HK-2 (cell line): ENCODE data around the gene RASGRP1.

Experiments
- DNase-seq: peaks from one replicate; pipeline ENCODE4 v3.0.0-alpha.2; 2018; ENCODE audit not compliant: unreplicated experiment

RASGRP1 gene

DNA sequence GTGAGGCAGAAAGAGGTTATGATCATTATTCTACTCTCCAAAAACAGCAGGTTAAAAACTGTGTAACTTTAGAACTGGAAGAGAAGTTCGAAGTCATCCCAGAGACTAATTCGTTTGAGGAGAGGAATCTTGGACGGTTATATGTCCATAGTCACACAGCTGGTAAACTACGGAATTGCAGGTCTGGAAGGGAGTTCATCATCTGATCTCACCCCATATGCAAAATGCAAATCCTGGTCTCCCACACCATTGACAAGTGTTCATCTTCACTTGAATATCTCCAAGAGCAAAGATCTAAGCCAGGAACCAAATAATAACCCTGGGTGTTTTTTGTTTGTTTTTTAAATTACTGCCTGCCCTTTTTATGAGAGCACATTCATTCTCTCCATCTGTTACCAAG, 57.6 kb downstream of the RASGRP1 start:
- no peak for DNase-seq

DNA sequence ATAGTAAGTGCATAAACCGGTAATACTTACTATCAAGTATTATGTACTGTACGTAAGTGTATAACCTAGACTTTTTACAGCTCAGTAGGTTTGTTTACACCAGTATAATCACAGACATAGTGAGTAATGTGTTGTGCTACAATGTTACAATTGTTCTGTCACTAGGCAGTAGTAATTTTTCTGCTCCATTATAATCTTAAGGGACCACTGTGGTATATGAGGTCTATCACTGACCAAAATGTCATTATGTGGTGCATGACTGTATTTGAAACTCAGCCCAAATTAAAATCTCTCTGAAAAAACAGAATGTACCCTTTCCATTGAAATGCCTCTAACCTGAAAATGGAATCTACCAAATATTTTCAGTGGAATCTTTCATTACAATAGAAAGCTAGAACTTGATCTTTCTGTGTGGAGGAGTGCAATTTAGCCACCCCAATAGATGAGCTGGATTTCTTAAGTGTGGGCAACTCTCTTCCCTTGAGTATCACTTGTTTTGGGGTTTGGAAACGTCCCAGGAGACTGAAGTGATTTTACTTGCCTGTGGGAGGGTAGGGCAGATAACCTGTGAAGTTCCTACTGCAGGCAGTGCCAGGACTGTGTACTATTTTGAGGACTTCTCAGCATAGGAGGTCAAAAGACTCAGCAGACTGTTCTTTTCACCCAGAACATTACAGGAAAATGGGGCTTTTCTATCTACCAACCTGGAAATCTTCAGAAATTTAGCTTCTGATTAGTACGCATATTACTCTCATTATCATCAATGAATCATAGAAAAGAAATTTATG, 59.7 kb downstream of the RASGRP1 start:
- DNase-seq = no peak

DNA sequence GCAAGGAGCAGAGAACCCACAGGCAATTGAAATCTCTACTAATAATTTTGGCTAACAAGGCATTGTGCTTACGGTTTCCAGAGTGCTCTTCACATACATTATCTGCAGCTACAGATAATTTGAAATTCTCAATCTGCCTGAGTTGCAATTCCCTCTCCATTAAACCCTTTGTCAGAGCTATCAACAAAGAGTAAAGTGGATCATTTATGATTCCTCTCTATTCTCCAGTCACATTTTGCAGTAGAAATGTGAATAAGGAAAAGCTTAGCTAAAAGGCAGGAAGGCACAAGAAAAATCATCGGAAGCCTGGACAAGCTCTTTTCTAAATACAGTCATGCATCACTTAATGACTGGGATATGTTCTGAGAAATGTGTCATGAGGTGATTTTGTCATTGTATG, 61.1 kb downstream of the RASGRP1 start:
- no peak for DNase-seq

DNA sequence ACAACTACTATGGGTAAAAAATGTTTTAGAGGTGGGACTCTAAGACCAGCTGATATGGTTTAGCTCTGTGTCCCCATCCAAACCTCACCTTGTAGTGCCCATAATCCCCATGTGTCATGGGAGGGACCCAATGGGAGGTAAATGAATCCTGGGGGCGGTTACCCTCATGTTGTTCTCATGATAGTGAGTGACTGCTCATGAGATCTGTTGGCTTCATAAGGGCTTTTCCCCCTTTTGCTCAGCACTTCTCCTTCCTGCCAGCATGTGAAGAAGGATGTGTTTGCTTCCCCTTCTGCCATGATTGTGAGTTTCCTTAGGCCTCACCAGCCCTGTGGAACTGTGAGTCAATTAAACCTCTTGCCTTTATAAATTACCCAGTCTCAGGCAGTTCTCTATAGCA, 65.0 kb downstream of the RASGRP1 start:
- no peak for DNase-seq

DNA sequence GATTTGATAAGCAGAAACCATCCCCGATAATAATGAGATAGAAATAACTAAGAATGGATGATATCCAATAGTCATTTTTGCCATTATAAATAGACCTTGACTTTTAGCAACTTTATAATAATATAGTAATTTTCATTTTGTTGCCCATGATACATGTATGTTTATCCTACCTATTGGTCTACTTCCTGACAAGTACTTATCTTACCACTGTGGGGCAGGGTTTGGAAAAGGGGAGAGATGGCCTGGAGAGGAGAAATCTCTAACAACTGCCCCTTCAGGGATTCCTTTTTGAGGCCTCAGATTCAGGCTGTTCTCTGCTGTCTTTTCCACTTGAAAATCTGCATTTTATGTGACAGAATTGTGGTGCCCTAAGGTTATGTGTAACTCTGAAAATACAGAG, 68.5 kb downstream of the RASGRP1 start:
- no peak for DNase-seq

DNA sequence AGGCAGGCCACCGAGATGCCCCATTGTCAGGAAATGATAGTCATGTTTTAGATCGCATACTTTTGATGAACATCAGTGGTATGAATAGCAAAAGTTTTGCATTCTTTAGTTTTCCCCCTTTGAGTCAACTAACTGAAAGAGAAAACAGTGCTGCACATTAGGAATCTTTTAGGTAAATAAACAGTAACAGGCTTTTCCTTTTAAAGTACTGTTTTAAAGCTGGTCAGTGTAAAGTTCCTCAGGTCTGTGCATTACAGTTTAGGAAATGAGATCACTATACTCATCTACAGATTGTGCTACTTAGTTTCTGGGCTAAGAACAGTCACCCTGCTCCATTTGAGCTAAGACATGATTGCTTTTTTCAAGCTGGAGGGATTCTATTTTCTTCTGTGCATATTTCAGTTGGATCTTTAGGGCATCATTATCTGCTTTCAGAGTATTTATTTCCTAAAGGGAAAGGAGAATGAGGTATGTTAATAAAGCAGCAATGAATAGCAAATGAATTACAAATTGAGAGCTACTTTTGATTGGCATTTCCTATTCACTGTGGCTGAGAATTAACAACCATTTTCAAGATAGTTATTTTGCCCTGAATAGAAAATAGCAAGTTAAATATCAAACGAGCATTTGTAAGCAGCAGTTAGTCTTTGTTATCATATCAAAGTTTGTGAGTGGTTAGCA, 74.2 kb downstream of the RASGRP1 start:
- no peak for DNase-seq

DNA sequence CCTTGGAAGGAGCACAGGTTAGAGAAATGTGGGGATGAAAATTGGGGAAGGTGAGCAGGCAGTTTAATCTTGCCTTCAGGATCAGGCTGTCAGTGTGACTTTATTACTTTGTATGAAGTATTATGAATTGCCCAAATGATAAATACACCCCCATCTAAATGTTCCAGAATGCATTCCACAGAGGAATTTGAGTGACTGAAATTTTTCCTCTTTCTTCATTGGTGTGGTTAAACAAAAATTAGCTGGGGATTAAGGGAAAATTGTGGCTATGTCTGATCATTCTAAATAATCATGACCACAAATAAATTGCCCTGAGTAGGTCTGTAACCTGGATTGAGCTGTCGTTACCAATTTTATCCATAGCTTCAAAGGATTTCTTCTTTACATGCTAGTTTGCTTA, 77.2 kb downstream of the RASGRP1 start:
- DNase-seq = no peak

DNA sequence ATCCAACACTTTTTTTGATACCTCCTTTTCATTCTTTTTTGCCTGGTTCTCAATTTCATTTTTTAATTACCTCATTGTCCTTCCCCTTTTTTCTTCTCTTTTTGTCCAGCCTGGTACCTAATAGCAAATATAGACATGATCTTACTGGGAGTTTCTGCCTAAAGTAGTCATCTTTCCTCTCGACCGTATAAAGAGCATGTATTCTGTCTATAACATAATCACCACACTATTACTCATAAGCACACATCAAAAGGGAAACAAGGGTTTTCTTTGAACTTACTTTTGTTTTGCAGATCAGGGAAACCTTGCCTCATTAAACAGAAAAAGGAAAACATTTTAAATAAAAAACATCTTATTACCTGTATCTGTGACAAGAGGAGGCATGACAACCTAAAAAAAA, 77.7 kb downstream of the RASGRP1 start:
- DNase-seq = no peak

DNA sequence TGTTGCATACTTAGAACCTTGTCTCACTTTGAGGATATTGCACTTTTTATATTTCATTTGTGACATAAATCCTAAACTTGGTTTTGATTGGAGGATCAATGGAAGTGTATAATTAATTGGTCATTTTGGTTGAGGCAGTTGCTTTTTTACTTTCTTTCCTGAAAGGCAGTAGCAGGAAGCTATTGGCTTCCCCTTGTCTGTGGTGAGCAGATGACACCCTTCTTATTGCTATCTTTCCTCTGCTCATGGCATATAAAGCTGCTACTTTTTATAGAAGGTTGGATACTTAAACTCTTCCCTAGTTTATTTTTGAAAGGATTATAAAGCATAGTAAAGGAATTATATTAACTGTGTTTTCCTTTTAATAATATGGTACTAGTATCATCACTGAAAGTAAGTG, 82.0 kb downstream of the RASGRP1 start:
- DNase-seq = no peak

DNA sequence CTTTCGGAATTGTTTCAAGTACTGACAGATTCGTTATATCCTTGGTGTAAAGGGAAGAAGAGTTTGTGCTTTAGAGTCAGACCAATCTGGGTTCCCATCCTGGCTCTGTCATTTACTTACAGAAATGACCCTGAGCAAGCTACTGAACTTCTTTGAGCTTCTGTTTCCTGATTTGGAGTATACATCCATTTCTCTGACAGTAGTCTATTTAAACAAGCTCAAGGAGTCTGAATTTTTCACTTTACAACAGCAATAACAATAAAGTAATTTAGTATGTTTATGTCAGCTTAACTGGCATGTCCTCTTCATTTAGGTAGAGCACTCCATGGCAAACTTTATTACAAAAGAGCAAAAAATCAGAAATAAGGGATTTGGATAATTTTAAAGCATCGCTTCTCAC, 82.9 kb downstream of the RASGRP1 start:
- DNase-seq = no peak

DNA sequence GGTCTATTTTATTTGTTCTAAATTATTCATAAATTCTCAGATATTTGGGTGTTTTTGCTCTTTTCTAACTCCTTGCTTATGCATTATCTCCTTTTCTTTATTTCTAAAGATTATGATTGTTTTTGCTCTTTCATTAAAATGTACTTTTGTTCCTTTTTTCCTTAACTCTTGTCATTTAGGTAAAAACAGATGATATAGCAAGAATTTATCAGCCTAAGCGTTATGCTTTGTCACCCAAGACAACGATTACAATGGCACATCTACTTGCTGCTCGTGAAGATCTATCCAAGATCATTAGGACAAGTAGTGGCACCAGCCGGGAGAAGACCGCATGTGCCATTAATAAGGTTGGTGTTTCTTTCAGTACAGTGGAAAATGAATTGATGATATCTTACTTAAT, 83.5 kb downstream of the RASGRP1 start:
- DNase-seq = no peak

DNA sequence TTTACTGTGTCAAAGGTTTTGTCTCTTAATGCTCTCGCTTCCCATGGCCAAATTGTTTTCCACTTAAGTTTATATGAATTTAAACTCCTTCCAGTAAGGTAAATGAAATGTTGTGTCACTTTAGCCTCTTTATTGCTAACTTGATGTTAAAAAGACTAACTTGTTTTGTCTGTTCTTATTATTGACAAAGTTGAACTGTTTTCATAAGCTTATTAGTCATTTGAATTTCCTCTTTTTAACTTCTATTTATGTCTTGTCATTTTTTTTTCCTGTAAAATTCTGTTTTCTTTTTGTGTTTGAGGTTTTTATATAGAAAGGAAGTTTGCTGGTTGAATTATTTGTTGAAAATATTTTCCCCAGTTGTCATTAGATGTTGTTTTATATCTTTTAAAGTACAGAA, 84.9 kb downstream of the RASGRP1 start:
- DNase-seq = no peak

DNA sequence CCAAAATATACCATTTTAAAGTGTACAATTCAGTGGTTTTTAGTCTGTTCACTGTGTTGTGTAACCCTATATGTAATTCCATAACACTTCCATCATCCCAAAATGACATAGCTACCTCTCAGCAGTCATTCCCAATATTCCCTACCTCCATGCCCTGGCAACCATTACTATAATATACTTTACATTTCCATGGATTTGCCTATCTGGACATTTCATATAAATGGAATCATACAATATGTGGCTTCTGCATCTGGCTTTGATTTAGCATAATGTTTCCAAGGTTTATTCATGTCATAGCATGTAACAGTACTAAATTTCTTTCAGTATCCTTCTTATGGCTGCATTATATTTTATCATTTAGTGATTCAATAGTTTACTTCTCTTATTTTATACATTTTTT, 85.3 kb downstream of the RASGRP1 start:
- no peak for DNase-seq

DNA sequence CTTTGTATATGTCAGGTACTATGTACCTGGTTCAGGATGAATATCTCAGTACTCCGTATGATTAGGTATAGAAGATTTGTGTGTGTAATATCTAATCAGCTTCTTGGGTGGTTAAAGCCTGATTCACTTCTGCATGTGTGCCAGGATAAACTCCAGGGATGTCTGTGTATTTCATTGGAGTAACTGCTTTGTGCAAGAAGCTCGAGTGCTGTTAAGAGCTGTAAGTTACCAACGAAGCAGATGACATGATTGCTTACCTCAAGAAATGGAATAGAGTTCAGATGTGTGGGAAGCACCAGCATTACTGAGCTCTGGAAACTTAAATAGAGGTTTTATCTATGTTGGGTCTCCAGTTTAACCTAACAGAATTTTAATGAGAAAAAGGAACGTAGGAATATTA, 87.0 kb downstream of the RASGRP1 start:
- DNase-seq = no peak

DNA sequence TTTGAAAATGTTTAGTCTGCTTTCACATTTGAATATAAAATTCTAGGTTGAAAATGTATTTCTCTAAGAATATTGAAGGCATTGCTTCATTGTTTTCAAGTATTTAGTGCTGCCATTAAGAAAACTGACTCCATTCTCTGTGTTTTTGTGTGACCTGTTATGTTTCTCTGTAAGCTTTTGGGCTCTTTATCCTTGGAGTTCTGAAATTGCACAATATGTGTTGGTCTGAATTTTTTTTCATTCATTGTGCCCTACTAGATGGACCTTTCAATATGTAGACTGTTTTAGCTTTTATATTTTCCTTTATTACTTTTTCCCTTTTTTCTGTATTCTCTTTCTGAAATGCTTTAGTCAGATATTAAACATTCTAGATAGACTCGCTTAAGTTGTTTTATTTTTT, 88.5 kb downstream of the RASGRP1 start:
- DNase-seq = no peak

DNA sequence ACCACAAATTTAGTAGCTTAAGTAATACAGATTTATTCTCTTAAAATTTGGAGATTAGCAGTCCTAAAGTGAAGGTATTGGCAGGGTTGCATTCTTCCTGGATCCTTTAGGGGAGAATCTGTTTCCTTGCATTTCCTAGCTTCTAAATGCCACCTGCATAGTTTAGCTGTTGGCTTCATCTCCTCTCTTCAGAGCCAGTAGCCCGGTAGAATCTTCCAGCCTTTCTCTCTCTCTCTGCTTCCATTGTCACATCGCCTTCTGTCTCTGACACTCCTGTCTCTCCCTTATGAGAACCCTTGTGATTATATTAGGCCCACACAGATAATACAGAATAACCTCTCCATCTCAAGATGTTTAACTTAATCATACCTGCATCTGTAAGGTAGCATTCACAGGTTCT, 89.3 kb downstream of the RASGRP1 start:
- DNase-seq = no peak

DNA sequence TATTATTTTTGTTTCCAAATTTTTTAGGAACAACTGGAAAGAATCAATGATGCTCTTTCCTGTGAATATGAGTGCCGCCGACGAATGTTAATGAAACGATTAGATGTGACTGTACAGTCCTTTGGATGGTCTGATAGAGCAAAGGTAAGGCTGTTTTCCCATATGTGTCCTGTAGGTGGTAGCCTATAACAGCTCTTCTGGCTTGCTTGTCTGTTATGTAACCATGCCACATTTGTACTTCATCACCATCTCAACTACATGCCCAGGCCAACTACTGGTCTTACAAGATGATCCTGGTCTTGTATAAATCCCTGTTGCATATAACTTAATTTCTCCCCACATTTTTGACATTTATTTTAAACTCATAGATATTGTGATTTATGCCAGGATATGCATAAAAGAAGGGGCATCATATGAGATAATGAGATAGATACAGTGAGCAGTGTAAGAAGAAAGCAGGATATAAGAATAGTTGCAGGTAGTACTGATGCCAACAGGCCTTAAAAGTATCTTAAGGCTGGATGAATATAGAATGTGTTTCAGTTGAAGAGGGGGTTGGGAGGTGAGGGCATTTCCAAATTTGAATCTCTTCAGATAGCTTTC, 90.4 kb downstream of the RASGRP1 start:
- no peak for DNase-seq

DNA sequence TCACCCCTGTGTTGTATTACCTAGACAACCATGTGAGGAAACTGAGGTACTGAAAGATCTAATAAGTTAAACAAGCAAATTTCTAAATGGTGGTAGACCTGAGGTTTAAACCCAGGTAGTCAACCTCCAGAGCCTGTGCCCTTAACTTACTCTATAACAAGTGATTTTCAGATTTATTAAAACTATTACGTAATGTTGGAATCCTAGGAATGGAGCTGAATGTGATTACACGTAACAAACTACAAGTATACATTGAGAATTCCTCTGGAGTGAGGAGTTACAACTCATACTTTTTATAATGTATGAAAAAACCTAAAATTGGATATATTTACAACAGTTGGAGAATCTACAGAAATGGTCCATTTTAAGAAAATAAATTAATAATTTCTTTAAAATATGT, 92.6 kb downstream of the RASGRP1 start:
- DNase-seq = no peak

DNA sequence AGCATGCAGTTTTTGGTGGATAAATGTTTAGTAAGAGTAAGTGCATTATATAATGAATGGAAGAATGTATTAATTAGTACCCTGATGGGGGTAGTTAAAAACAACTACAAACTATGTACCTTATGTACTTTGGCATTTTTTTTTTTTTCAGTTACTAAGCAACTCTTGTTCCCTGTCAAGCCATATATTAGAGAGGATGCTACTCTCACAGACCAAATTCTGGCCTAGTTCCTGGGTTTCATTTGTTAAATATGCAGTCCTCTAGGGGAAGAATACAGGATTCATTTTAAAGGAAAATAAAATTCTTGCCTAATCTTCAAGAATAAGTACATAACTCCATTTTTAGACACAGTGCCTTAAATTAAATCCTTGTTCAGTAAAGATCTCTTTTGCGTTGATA, 93.8 kb downstream of the RASGRP1 start:
- no peak for DNase-seq

DNA sequence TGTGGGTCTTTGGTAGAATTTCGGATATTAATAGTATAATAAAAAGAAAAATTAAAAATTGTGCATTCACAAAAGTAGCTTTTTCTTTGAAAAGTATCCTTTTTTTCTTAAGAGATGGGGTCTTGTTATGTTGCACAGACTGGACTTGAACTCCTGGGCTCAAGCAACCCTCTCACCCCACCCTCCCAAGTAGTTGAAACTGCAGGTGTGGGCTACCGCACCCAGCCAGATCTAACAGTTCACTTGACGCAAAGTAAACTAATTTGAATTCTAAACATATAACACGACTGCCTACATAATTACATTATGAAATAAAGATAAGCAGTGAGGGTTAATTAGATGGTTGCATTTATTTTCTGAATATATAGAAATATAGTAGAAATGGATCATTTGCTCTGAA, 99.9 kb downstream of the RASGRP1 start:
- no peak for DNase-seq

DNA sequence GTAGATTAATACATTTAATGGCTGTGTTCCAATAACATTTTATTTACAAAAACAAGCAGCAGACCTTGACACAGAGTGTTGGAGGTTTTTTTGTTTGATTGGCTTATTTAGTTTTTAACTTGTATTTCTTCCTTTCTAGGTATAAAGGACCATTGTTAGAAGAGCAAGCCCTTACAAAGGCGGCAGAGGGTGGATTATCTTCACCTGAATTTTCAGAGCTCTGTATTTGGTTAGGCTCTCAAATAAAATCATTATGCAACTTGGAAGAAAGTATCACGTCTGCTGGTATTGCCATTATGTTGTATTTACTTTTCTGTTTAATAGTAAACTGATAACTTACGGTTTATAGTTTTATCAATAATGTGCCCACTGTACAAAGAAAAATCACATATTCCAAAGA, 100.7 kb downstream of the RASGRP1 start:
- no peak for DNase-seq

DNA sequence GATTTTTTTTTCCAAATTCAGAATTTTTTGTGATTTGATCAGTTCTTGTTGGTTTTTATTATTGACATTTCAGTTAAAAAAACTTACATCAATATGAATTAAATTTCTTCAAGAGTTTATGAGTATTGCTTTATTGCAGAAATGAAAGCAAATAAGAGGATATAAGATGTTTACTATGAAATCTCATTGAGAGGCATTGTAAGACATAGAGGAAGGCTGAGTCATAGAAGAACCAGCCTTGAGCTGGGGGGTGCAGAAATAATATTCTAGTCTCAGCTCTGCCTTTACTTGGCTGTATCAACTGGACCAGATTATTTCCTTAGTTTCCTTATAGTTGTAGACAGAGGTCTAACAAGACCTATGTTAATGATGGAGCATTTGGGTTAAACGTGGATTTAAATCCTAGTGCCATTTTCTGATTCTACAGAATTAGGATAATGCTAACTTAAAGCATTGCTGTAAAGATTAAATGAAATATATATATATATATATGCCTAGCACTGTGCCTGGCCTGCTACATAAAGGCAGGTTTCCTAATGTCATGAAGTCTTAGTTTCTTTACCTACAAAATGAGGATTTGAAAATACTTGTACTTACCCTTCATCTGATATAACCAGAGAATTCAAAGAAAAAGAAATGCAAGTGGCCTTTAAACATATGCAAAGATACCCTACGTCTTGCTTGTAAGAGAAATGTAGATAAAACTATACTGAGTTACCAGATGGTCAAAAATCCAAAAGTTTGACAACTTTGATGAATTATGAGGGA, 103.4 kb downstream of the RASGRP1 start:
- no peak for DNase-seq

DNA sequence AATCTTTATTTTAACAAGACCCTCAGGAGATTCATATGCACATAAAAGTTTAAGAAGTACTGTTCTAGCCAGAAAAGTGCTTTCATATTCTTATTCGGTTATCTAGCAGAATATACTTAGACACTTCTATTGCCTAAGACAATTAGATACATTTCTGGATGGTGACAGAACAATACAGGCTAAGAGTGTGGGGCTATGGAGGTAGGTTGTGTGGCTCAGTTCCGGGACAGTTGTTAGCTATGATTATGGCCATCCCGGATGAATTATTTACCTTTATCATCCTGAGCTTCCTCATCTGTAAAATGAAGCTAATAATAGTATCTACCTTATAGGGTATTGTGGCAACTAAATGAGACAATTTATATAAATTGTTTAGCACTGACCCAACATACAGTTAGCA, 104.1 kb downstream of the RASGRP1 start:
- no peak for DNase-seq
